Prostate gland (tissue), 2 donors: ENCODE results near the gene NISCH.

Experiments
- CTCF ChIP-seq, 4 experiments: fragments of 200-600 bp in 2 of 4; fragments of 450-650 bp in 2 of 4; sonication (generic) in 2 of 4; IDR thresholded peaks; 1 replicate in 3 of 4; 2 replicates in 1 of 4; pipeline ENCODE4 v1.5.1; 2016 to 2019; ENCODE audit warnings: antibody characterized with exemption in 4 of 4, mild to moderate bottlenecking in 2 of 4, moderate library complexity in 2 of 4
- POLR2A ChIP-seq: fragments of 450-650 bp; IDR thresholded peaks from one replicate; pipeline ENCODE4 v1.6.1; 2016; ENCODE audit warnings: antibody characterized with exemption, mild to moderate bottlenecking

GRCh38 chr3:52444860-52445793, 10.3 kb upstream of the NISCH start, which contains the start of gene SEMA3G:
- TF ChIP-seq CTCF (IDR thresholded peaks at IDR 0.05) (peak in 3 of 4 experiments; percentile 14 to 84 (median 71)), POLR2A (peak; percentile 58)
